Prostate gland (tissue), 2 donors: ENCODE data around the gene BICC1. TPM values are rescaled to one million over a fixed set of nuclear protein-coding genes. Genes with fewer than 3 reads are reported as not detected.
A peak's percentile ranks its signal among the peaks of the same experiment; 100 is the strongest.

Experiments
- DNase-seq: peaks from one replicate; pipeline ENCODE4 v3.0.0-alpha.2; 2019; ENCODE audit warnings: low spot score
- H3K27ac ChIP-seq, 2 donors: fragments of 200-600 bp; sonication (generic); 2 replicates each; pipeline ENCODE4 v1.5.1; 2017 to 2019
- H3K27me3 ChIP-seq: fragments of 200-600 bp; sonication (generic); replicated peaks from 2 replicates; pipeline ENCODE4 v1.5.1; 2019; ENCODE audit not compliant: insufficient read depth
- H3K36me3 ChIP-seq, 2 donors: fragments of 200-600 bp; sonication (generic); 1 replicate in 1 of 2; 2 replicates in 1 of 2; pipeline versions ENCODE4 v1.5.1 to v1.8.1; 2017 to 2019
- H3K4me1 ChIP-seq: fragments of 200-600 bp; sonication (generic); replicated peaks from 2 replicates; pipeline ENCODE4 v1.5.1; 2019
- H3K4me3 ChIP-seq, 2 donors: fragments of 200-600 bp; sonication (generic); 2 replicates each; pipeline ENCODE4 v1.5.1; 2017 to 2019
- H3K9me3 ChIP-seq: fragments of 200-600 bp; sonication (generic); 2 replicates; pipeline ENCODE4 v1.5.1; 2017
- CTCF ChIP-seq, 4 experiments: fragments of 200-600 bp in 2 of 4; fragments of 450-650 bp in 2 of 4; sonication (generic) in 2 of 4; IDR thresholded peaks; 1 replicate in 3 of 4; 2 replicates in 1 of 4; pipeline ENCODE4 v1.5.1; 2016 to 2019; ENCODE audit warnings: antibody characterized with exemption in 4 of 4, mild to moderate bottlenecking in 2 of 4, moderate library complexity in 2 of 4
- POLR2A ChIP-seq: fragments of 450-650 bp; IDR thresholded peaks from one replicate; pipeline ENCODE4 v1.6.1; 2016; ENCODE audit warnings: antibody characterized with exemption, mild to moderate bottlenecking
- POLR2AphosphoS5 ChIP-seq: sonication (generic); formaldehyde crosslinking; IDR thresholded peaks from one replicate; pipeline ENCODE4 v1.6.1; 2017; ENCODE audit warnings: antibody characterized with exemption
- WGBS: methylation state at CpG from one replicate; pipeline ENCODE4 v1.1.5; 2018; 5-methylcytosine and 5-hydroxymethylcytosine counted together
- intact Hi-C: fragments of 100-400 bp; cut with DNase I; formaldehyde crosslinking; loops from one replicate; pipeline ENCODE4 v1.14.2; 2022
- total RNA-seq, 2 donors: library from RNA; depleted of rRNA; stranded (reverse); fragments of >200 nt; gene quantifications; one replicate each; pipeline ENCODE4 v1.1.0, GENCODE V29; 2016

BICC1 gene
- total RNA-seq, 2 donors from 2014 or later: 5.1 to 12.7 TPM

- Histone ChIP-seq H3K27me3 (no peaks in the 10 kb centered on the region), H3K27ac (no peak overlapping the region), H3K4me3 (no peak overlapping the region), H3K9me3 (no peaks in the 10 kb centered on the region), H3K4me1 (no peaks in the 10 kb centered on the region), H3K36me3 (no peaks in the 10 kb centered on the region)
- no peak for DNase-seq
- 72% methylated on average over 3 of the region's 3 CpGs for WGBS
- TF ChIP-seq POLR2AphosphoS5 (no peak), POLR2A (no peak), CTCF (IDR thresholded peaks at IDR 0.05) (no peak)
- intact Hi-C loops: loop anchor here (10.0 kb wide), 1 partner anchor 127 kb away; the partner anchor contains the start of gene BICC1
Observed at GRCh38 chr10:58642283-58642682, 129.6 kb downstream of the BICC1 start.

GRCh38 chr10:58642916-58643428, 130.3 kb downstream of the BICC1 start:
- H3K4me1 ChIP-seq: no peaks in the 10 kb centered on the region
- 50% methylated on average over 4 of the region's 4 CpGs for WGBS
- H3K36me3 ChIP-seq: no peaks in the 10 kb centered on the region
- H3K4me3 ChIP-seq: no peak overlapping the region
- TF ChIP-seq POLR2AphosphoS5 (no peak), CTCF (IDR thresholded peaks at IDR 0.05) (no peak), POLR2A (no peak)
- no peak for DNase-seq
- no peaks in the 10 kb centered on the region for H3K27me3 ChIP-seq
- no peaks in the 10 kb centered on the region for H3K9me3 ChIP-seq
- intact Hi-C loops: loop anchor here (10.0 kb wide), 1 partner anchor 128 kb away; the partner anchor contains the start of gene BICC1
- no peak overlapping the region for H3K27ac ChIP-seq

GRCh38 chr10:58644311-58644710, 131.6 kb downstream of the BICC1 start:
- TF ChIP-seq POLR2AphosphoS5: no peak
- no peak for TF ChIP-seq CTCF (IDR thresholded peaks at IDR 0.05)
- TF ChIP-seq POLR2A: no peak
- no peak for DNase-seq
- Histone ChIP-seq H3K9me3 (no peaks in the 10 kb centered on the region), H3K36me3 (no peaks in the 10 kb centered on the region), H3K4me3 (no peak overlapping the region), H3K4me1 (no peaks in the 10 kb centered on the region), H3K27me3 (no peaks in the 10 kb centered on the region), H3K27ac (no peak overlapping the region)
- WGBS: 77% methylated on average over 8 of the region's 8 CpGs
- intact Hi-C loops: loop anchor here (10.0 kb wide), 1 partner anchor 130 kb away; the partner anchor contains the start of gene BICC1

- Histone ChIP-seq H3K4me1 (no peaks in the 10 kb centered on the region), H3K4me3 (peak overlapping the region in 1 of 2 donors; percentile 5), H3K9me3 (no peaks in the 10 kb centered on the region), H3K27ac (peak overlapping the region; percentile 20 to 47), H3K27me3 (no peaks in the 10 kb centered on the region), H3K36me3 (no peaks in the 10 kb centered on the region)
- TF ChIP-seq POLR2AphosphoS5 (peak; percentile 3), CTCF (IDR thresholded peaks at IDR 0.05) (no peak)
- peak; percentile 17 for DNase-seq
- 39% methylated on average over 8 of the region's 8 CpGs for WGBS
- intact Hi-C loops: loop anchor here (10.0 kb wide), 1 partner anchor 131 kb away; the partner anchor contains the start of gene BICC1
Observed at GRCh38 chr10:58645416-58646146, 132.9 kb downstream of the BICC1 start.
